ENCODE results near the gene NANOG. TPM values are rescaled to one million over a fixed set of nuclear protein-coding genes. Genes with fewer than 3 reads are reported as not detected.
"Not testable (repeated sequence)": the region's sequence is repeated elsewhere in the genome, so short reads cannot be mapped to it uniquely, and the experiment has no call there.

Gene NANOG
- total and polyA plus RNA-seq, 2 donors (not counting 3 experiments of a cell fraction or from before 2014, with no cell fraction given), result 0.03 TPM; not detected in 1

DNA sequence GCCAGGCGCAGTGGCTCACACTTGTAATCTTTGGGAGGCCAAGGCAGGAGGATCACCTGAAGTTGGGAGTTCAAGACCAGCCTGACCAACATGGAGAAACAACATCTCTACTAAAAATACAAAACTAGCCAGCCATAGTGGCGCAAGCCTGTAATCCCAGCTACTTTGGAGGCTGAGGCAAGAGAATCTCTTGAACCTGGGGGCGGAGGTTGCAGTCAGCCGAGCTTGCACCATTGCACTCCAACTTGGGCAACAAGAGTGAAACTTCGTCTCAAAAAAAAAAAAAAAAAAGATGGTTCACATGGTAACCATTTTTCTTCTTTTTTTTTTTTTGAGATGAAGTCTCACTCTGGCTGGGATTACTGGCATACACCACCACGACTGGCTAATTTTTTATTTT, 48.2 kb downstream of the NANOG start:
- dilution Hi-C loops (cut with MboI; ENCODE audit: extremely low pct_ligation_motif_present, low sequenced_read_pairs), result no loop called here
- no TSS peak for BruUV-seq (replicated peaks)
- Histone ChIP-seq H3K79me2 (ENCODE audit: control insufficient read depth, insufficient read depth, low read length) (no peaks in the 10 kb centered on the region), H3K4me3 (replicated peaks in 1 of 3; ENCODE audit: insufficient read depth in 1 of 3, low read depth in 1 of 3, low read length in 3 of 3) (no peak overlapping the region), H4K20me1 (replicated peaks; ENCODE audit: control insufficient read depth, extremely low read depth, insufficient read depth, low read length) (no peaks in the 10 kb centered on the region), H3K4me2 (ENCODE audit: insufficient read depth, low read length) (no peak overlapping the region), H3K36me3 (ENCODE audit: control insufficient read depth in 2 of 2, extremely low read depth in 1 of 2, insufficient read depth in 2 of 2, low read length in 2 of 2) (no peaks in the 10 kb centered on the region), H3K9me1 (replicated peaks; ENCODE audit: control insufficient read depth, extremely low read depth, insufficient read depth, low read length) (no peaks in the 10 kb centered on the region), H3K9ac (replicated peaks; ENCODE audit: extremely low read depth, insufficient read depth, low read length) (no peak overlapping the region), H3K27ac (ENCODE audit: insufficient read depth, low read depth, low read length) (no peak overlapping the region), H3K9me3 (replicated peaks; ENCODE audit: control insufficient read depth, insufficient read depth, low read length) (no peaks in the 10 kb centered on the region), H3K27me3 (ENCODE audit: control insufficient read depth in 2 of 2, insufficient read depth in 2 of 2, low read length in 2 of 2) (peaks cover 0 to 2% of the 10 kb centered on the region in 2 experiments), H3K4me1 (ENCODE audit: control insufficient read depth, extremely low read depth, insufficient read depth, low read length) (peaks cover under 1% of the 10 kb centered on the region), H2AFZ (ENCODE audit: low read depth, low read length) (no peak overlapping the region)
- no peak for TF ChIP-seq EZH2 (IDR thresholded peaks at IDR 0.05; ENCODE audit: borderline replicate concordance, low read depth, low read length, severe bottlenecking)
- no peak for TF ChIP-seq GATA2 (IDR thresholded peaks at IDR 0.05; ENCODE audit: insufficient read depth, insufficient read length, low read depth, low read length)
- no peak for TF ChIP-seq POLR2A (IDR thresholded peaks at IDR 0.05; ENCODE audit: low read depth, low read length)
- no peak for TF ChIP-seq POLR2AphosphoS5 (IDR thresholded peaks at IDR 0.05; ENCODE audit: insufficient read depth, low read depth, low read length)
- ChIA-PET POLR2A (no interaction called here), CTCF (no interaction called here)
- DNase-seq (ENCODE audit: low read depth, low spot score), result no peak
- FAIRE-seq, result no peak
- intact Hi-C loops (cut with micrococcal nuclease), result no loop called here

DNA sequence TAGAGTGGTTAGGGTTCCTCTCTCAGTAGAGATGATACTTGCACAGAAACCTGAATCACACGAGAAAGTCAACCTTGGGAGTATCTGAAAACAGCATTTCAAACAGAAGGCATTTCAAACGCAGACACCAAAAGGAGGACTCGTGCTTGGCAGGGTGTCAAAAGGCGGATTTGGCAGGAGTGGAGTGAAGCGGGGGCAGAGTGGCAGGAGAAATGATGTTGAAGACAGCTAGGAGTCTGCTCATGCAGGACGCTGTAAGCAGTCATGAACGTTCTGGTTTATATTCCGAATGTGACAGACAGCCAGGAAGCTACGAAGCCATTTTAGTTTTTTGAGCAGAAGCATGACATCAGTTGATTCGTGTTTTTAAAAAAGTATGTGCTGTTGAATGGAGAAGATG, 50.0 kb downstream of the NANOG start:
- H3K4me3 ChIP-seq (replicated peaks in 1 of 3; ENCODE audit: insufficient read depth in 1 of 3, low read depth in 1 of 3, low read length in 3 of 3); H3K9ac ChIP-seq (replicated peaks; ENCODE audit: extremely low read depth, insufficient read depth, low read length); H4K20me1 ChIP-seq (replicated peaks; ENCODE audit: control insufficient read depth, extremely low read depth, insufficient read depth, low read length); H3K79me2 ChIP-seq (ENCODE audit: control insufficient read depth, insufficient read depth, low read length); FAIRE-seq; DNase-seq (ENCODE audit: low read depth, low spot score); H3K36me3 ChIP-seq (ENCODE audit: control insufficient read depth in 2 of 2, extremely low read depth in 1 of 2, insufficient read depth in 2 of 2, low read length in 2 of 2); intact Hi-C loops (cut with micrococcal nuclease); CTCF ChIA-PET; H3K9me3 ChIP-seq (replicated peaks; ENCODE audit: control insufficient read depth, insufficient read depth, low read length); H3K4me2 ChIP-seq (ENCODE audit: insufficient read depth, low read length); dilution Hi-C loops (cut with MboI; ENCODE audit: extremely low pct_ligation_motif_present, low sequenced_read_pairs); H3K9me1 ChIP-seq (replicated peaks; ENCODE audit: control insufficient read depth, extremely low read depth, insufficient read depth, low read length); H3K27me3 ChIP-seq (ENCODE audit: control insufficient read depth in 2 of 2, insufficient read depth in 2 of 2, low read length in 2 of 2); H2AFZ ChIP-seq (ENCODE audit: low read depth, low read length); BruUV-seq (replicated peaks); POLR2A ChIA-PET; H3K27ac ChIP-seq (ENCODE audit: insufficient read depth, low read depth, low read length): not testable (repeated sequence)
- peaks cover 11% of the 10 kb centered on the region for H3K4me1 ChIP-seq (ENCODE audit: control insufficient read depth, extremely low read depth, insufficient read depth, low read length)

DNA sequence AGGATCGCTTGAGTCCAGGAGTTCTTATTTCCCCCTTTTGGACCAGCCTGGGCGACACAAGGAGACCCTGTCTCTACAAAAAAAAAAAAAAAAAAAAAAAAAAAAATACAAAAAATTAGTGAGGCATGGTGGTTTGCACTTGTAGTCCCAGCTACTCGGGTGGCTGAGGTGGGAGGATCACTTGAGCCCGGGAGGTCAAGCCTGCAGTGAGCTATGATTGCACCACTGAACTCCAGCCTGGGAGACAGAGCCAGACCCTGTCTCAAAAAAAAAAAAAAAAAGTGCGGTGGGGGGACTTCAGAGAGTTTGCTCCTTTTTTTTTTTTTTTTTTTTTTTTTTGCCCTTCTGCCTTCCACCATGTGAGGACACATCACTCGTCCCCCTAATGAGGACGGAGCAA, 50.6 kb downstream of the NANOG start:
- H3K9me3 ChIP-seq (replicated peaks; ENCODE audit: control insufficient read depth, insufficient read depth, low read length); H3K4me2 ChIP-seq (ENCODE audit: insufficient read depth, low read length); H4K20me1 ChIP-seq (replicated peaks; ENCODE audit: control insufficient read depth, extremely low read depth, insufficient read depth, low read length); H3K79me2 ChIP-seq (ENCODE audit: control insufficient read depth, insufficient read depth, low read length); H2AFZ ChIP-seq (ENCODE audit: low read depth, low read length); H3K27me3 ChIP-seq (ENCODE audit: control insufficient read depth in 2 of 2, insufficient read depth in 2 of 2, low read length in 2 of 2); H3K4me3 ChIP-seq (replicated peaks in 1 of 3; ENCODE audit: insufficient read depth in 1 of 3, low read depth in 1 of 3, low read length in 3 of 3); H3K36me3 ChIP-seq (ENCODE audit: control insufficient read depth in 2 of 2, extremely low read depth in 1 of 2, insufficient read depth in 2 of 2, low read length in 2 of 2); FAIRE-seq; CTCF ChIA-PET; H3K9ac ChIP-seq (replicated peaks; ENCODE audit: extremely low read depth, insufficient read depth, low read length); intact Hi-C loops (cut with micrococcal nuclease); POLR2A ChIA-PET; H3K9me1 ChIP-seq (replicated peaks; ENCODE audit: control insufficient read depth, extremely low read depth, insufficient read depth, low read length); dilution Hi-C loops (cut with MboI; ENCODE audit: extremely low pct_ligation_motif_present, low sequenced_read_pairs); DNase-seq (ENCODE audit: low read depth, low spot score); H3K27ac ChIP-seq (ENCODE audit: insufficient read depth, low read depth, low read length); BruUV-seq (replicated peaks): not testable (repeated sequence)
- peaks cover 13% of the 10 kb centered on the region for H3K4me1 ChIP-seq (ENCODE audit: control insufficient read depth, extremely low read depth, insufficient read depth, low read length)
